ENCODE measurements around the gene CELSR1. TPM values are rescaled to one million over a fixed set of nuclear protein-coding genes. Genes with fewer than 3 reads are reported as not detected.

The CELSR1 gene
- total RNA-seq, 1 experiment from 2014 or later, result 22.6 TPM

DNA sequence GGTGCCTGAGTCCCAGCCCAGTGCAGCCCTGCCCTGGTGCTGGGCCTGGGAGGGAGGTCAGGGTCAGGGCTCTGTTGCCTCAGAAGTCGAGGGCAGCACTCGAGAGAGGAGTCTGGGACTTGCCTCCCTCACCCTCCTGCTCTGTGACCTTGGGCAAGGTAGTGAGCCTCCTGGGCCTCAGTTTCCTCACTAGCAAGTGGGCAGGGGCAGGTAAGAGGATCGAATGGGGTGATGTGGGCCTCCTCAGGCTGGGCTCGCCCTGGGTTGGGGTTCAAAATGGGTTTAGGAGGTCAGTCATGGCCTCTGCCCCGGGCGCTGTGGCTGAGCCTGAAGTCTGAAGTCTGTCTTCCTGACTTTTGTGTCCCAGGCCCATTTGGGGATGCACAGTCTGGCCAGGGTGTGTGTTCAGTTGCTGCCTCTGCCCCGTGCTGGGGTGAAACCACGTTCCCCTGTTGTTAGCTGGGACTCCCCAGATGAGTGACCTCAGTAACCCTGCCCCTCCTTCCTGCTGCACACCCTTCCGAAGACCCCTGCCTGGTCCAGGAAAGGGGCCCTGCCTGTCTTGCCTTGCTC, 40.9 kb upstream of the CELSR1 start:
- H3K14ac ChIP-seq (ENCODE audit: insufficient read depth, low read length), result no peak overlapping the region
- no peak overlapping the region; a peak in 1 of 7 replicates for H3K27ac Mint-ChIP-seq
- H3K79me2 ChIP-seq (ENCODE audit: insufficient read depth, low read length), result no peaks in the 10 kb centered on the region
- no peaks in the 10 kb centered on the region for H3K9me3 ChIP-seq (ENCODE audit: control insufficient read depth, low read depth, low read length)
- no peaks in the 10 kb centered on the region for H4K20me1 ChIP-seq (ENCODE audit: control insufficient read depth, insufficient read depth, insufficient read length)
- no CpG with 5 or more reads among the region's 9 CpGs for WGBS (ENCODE audit: extremely low coverage, insufficient read length, low lambda C conversion rate)
- H3K27ac ChIP-seq (ENCODE audit: insufficient read length, low read depth, low read length), result no peak overlapping the region
- DNase-seq, result peak; percentile 26
- H3K4me1 ChIP-seq (ENCODE audit: insufficient read depth, low read length), result no peaks in the 10 kb centered on the region
- H4K5ac ChIP-seq (ENCODE audit: insufficient read length, low read depth, low read length), result no peak overlapping the region
- no peak overlapping the region for H4K8ac ChIP-seq (replicated peaks; ENCODE audit: insufficient read length, low read depth, low read length)
- peaks cover 41 to 57% of the 10 kb centered on the region in 2 experiments for H3K4me1 Mint-ChIP-seq
- H2BK5ac ChIP-seq (ENCODE audit: insufficient read length, low read length), result no peak overlapping the region
- H3K9me3 Mint-ChIP-seq, result no peaks in the 10 kb centered on the region
- no peak overlapping the region for H3K18ac ChIP-seq (ENCODE audit: insufficient read length, low read depth, low read length)
- H2AK5ac ChIP-seq (ENCODE audit: insufficient read length, low read length), result no peak overlapping the region
- H3K56ac ChIP-seq (ENCODE audit: insufficient read length, low read depth, low read length), result no peak overlapping the region
- H3K79me1 ChIP-seq (ENCODE audit: insufficient read depth, low read depth, low read length, poor library complexity, severe bottlenecking), result no peaks in the 10 kb centered on the region
- TF ChIP-seq, protein P1, sequence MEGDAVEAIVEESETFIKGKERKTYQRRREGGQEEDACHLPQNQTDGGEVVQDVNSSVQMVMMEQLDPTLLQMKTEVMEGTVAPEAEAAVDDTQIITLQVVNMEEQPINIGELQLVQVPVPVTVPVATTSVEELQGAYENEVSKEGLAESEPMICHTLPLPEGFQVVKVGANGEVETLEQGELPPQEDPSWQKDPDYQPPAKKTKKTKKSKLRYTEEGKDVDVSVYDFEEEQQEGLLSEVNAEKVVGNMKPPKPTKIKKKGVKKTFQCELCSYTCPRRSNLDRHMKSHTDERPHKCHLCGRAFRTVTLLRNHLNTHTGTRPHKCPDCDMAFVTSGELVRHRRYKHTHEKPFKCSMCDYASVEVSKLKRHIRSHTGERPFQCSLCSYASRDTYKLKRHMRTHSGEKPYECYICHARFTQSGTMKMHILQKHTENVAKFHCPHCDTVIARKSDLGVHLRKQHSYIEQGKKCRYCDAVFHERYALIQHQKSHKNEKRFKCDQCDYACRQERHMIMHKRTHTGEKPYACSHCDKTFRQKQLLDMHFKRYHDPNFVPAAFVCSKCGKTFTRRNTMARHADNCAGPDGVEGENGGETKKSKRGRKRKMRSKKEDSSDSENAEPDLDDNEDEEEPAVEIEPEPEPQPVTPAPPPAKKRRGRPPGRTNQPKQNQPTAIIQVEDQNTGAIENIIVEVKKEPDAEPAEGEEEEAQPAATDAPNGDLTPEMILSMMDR (conservative IDR thresholded peaks at IDR 0.05), result no peak
- no peak overlapping the region for H3K4ac ChIP-seq (ENCODE audit: low read depth, low read length)
- no peak overlapping the region for H4K91ac ChIP-seq (ENCODE audit: insufficient read length, low read depth, low read length)
- no peaks in the 10 kb centered on the region for H3K36me3 Mint-ChIP-seq (ENCODE audit: insufficient read depth in 1 of 3, low read depth in 3 of 3)
- H2BK20ac ChIP-seq (ENCODE audit: low read depth, low read length, poor library complexity, severe bottlenecking), result no peak overlapping the region
- H3K23me2 ChIP-seq (ENCODE audit: insufficient read length, low read depth, low read length, poor library complexity, severe bottlenecking), result peaks cover 8% of the 10 kb centered on the region
- H3K4me2 ChIP-seq (ENCODE audit: insufficient read depth, insufficient read length, low read length), result peak overlapping the region; percentile 66
- peaks cover 30% of the 10 kb centered on the region for H3K27me3 Mint-ChIP-seq (ENCODE audit: low read depth)
- H3T11ph ChIP-seq (ENCODE audit: low read length), result no peak overlapping the region
- H3K23ac ChIP-seq (ENCODE audit: insufficient read length, low read depth, low read length), result no peak overlapping the region
- H3K4me3 Mint-ChIP-seq, result peak overlapping the region; percentile 78 to 91
- H3K27me3 ChIP-seq (ENCODE audit: insufficient read depth, low read length), result no peaks in the 10 kb centered on the region; the same call in 1 of the 2 replicates
- no peak overlapping the region for H2BK120ac ChIP-seq (ENCODE audit: low read depth, low read length, poor library complexity, severe bottlenecking)
- no peak overlapping the region for H2BK15ac ChIP-seq (ENCODE audit: low read depth, low read length)
- H3K9ac ChIP-seq (ENCODE audit: extremely low read depth, insufficient read length, low read length), result no peak overlapping the region
- no peak overlapping the region for H2AFZ ChIP-seq (ENCODE audit: low read length)
- no peak overlapping the region for H2BK12ac ChIP-seq (ENCODE audit: insufficient read length, low read depth, low read length)

Measured in H9 (cell line).